ENCODE results near the gene NMNAT3. TPM values are rescaled to one million over a fixed set of nuclear protein-coding genes. Genes with fewer than 3 reads are reported as not detected.

The NMNAT3 gene
- total RNA-seq, 1 experiment from 2014 or later: 1.3 TPM

DNA sequence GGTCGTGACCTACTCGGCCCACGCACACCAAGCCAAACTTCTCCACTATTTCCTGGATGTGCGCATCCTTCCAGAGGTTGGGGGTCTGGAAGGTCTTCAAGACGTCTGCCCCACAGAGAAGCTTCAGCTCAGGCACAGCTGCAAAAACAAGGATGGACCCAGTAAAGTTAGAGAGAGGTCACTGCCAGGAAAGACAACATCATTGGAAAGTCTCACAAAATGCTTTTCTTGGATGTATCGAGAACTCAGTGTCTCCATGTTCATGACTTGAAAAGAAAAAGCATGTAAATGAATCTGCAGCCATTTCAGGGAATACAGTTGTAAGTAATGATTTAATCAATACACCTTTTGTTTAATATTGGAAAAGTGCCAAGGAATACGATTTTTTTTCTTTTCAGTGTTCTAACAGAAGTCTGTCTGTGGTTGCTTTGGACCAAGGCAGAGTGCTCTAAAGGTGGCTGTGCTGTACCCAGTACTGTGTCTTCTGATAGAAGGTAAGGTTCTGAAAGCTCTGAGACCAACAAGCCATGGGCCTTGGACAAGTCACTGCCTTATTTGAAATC, 116.4 kb downstream of the NMNAT3 start:
- H3K4me1 ChIP-seq (ENCODE audit: insufficient read depth, low read length): no peaks in the 10 kb centered on the region; the same call in 1 of the 2 replicates
- H4K5ac ChIP-seq (ENCODE audit: insufficient read length, low read depth, low read length): no peak overlapping the region
- no peaks in the 10 kb centered on the region for H3K23me2 ChIP-seq (ENCODE audit: insufficient read length, low read depth, low read length, poor library complexity, severe bottlenecking)
- no peak overlapping the region for H3T11ph ChIP-seq (ENCODE audit: low read length)
- H3K14ac ChIP-seq (ENCODE audit: insufficient read depth, low read length): no peak overlapping the region
- H3K9ac ChIP-seq (ENCODE audit: extremely low read depth, insufficient read length, low read length): no peak overlapping the region
- H3K4me2 ChIP-seq (ENCODE audit: insufficient read depth, insufficient read length, low read length): no peak overlapping the region
- no CpG with 5 or more reads among the region's 7 CpGs for WGBS (ENCODE audit: extremely low coverage, insufficient read length, low lambda C conversion rate)
- H3K27ac ChIP-seq (ENCODE audit: insufficient read length, low read depth, low read length): no peak overlapping the region
- Mint-ChIP-seq H3K36me3 (ENCODE audit: insufficient read depth in 1 of 3, low read depth in 3 of 3) (no peaks in the 10 kb centered on the region), H3K27me3 (ENCODE audit: low read depth) (no peaks in the 10 kb centered on the region), H3K4me3 (no peak overlapping the region), H3K27ac (no peak overlapping the region), H3K4me1 (peaks cover 5 to 13% of the 10 kb centered on the region in 2 experiments), H3K9me3 (no peaks in the 10 kb centered on the region)
- H2AFZ ChIP-seq (ENCODE audit: low read length): no peak overlapping the region
- no peak for DNase-seq
- no peak overlapping the region for H2AK5ac ChIP-seq (ENCODE audit: insufficient read length, low read length)
- no peak overlapping the region for H4K91ac ChIP-seq (ENCODE audit: insufficient read length, low read depth, low read length)
- H2BK120ac ChIP-seq (ENCODE audit: low read depth, low read length, poor library complexity, severe bottlenecking): no peak overlapping the region
- no peak overlapping the region for H3K56ac ChIP-seq (ENCODE audit: insufficient read length, low read depth, low read length)
- H3K23ac ChIP-seq (ENCODE audit: insufficient read length, low read depth, low read length): no peak overlapping the region
- H3K79me1 ChIP-seq (ENCODE audit: insufficient read depth, low read depth, low read length, poor library complexity, severe bottlenecking): no peaks in the 10 kb centered on the region
- no peaks in the 10 kb centered on the region for H3K9me3 ChIP-seq (ENCODE audit: control insufficient read depth, low read depth, low read length)
- no peaks in the 10 kb centered on the region for H3K27me3 ChIP-seq (ENCODE audit: insufficient read depth, low read length)
- no peaks in the 10 kb centered on the region for H3K79me2 ChIP-seq (ENCODE audit: insufficient read depth, low read length)
- no peak overlapping the region for H2BK20ac ChIP-seq (ENCODE audit: low read depth, low read length, poor library complexity, severe bottlenecking)
- H2BK15ac ChIP-seq (ENCODE audit: low read depth, low read length): no peak overlapping the region
- no peak overlapping the region for H3K18ac ChIP-seq (ENCODE audit: insufficient read length, low read depth, low read length)
- no peak overlapping the region for H3K4ac ChIP-seq (ENCODE audit: low read depth, low read length)
- no peak overlapping the region for H2BK5ac ChIP-seq (ENCODE audit: insufficient read length, low read length)
- H2BK12ac ChIP-seq (ENCODE audit: insufficient read length, low read depth, low read length): no peak overlapping the region
- TF ChIP-seq, protein P1, sequence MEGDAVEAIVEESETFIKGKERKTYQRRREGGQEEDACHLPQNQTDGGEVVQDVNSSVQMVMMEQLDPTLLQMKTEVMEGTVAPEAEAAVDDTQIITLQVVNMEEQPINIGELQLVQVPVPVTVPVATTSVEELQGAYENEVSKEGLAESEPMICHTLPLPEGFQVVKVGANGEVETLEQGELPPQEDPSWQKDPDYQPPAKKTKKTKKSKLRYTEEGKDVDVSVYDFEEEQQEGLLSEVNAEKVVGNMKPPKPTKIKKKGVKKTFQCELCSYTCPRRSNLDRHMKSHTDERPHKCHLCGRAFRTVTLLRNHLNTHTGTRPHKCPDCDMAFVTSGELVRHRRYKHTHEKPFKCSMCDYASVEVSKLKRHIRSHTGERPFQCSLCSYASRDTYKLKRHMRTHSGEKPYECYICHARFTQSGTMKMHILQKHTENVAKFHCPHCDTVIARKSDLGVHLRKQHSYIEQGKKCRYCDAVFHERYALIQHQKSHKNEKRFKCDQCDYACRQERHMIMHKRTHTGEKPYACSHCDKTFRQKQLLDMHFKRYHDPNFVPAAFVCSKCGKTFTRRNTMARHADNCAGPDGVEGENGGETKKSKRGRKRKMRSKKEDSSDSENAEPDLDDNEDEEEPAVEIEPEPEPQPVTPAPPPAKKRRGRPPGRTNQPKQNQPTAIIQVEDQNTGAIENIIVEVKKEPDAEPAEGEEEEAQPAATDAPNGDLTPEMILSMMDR (conservative IDR thresholded peaks at IDR 0.05): no peak
- no peaks in the 10 kb centered on the region for H4K20me1 ChIP-seq (ENCODE audit: control insufficient read depth, insufficient read depth, insufficient read length)
- no peak overlapping the region for H4K8ac ChIP-seq (replicated peaks; ENCODE audit: insufficient read length, low read depth, low read length)
